GM10248 (cell line): ENCODE measurements around the gene GPHA2.

Experiments
- CTCF ChIA-PET: fragments of 300-600 bp; sonication (Branson Sonifier 250); formaldehyde crosslinking; extraction: SDS; loops from one replicate; lab custom pipeline; 2021; ENCODE audit warnings: antibody characterized with exemption; lab: Yijun Ruan, JAX
- POLR2A ChIA-PET: fragments of 350-650 bp; sonication (Branson Sonifier 250); formaldehyde crosslinking; extraction: SDS; loops from one replicate; lab custom pipeline; 2020; ENCODE audit warnings: antibody characterized with exemption; lab: Yijun Ruan, JAX
- DNase-seq: peaks from one replicate; pipeline ENCODE4 v3.0.0; 2012; ENCODE audit errors: extremely low spot score
- CTCF ChIP-seq: IDR thresholded peaks from 2 replicates; pipeline ENCODE4 v1.5.1; 2012; ENCODE audit warnings: mild to moderate bottlenecking, low read depth; ENCODE audit errors: extremely low read depth, missing control alignments, control extremely low read depth

GPHA2 gene

GRCh38 chr11:64969209-64969608 is 33.5 kb upstream of the GPHA2 start:
- TF ChIP-seq CTCF: no peak
- DNase-seq: no peak
- CTCF ChIA-PET: no interaction called here
- POLR2A ChIA-PET: interaction anchor here (0.6 kb wide), 1 partner anchor 108 kb away, joined by 5 read pairs; no protein-coding TSS in a partner anchor

DNA sequence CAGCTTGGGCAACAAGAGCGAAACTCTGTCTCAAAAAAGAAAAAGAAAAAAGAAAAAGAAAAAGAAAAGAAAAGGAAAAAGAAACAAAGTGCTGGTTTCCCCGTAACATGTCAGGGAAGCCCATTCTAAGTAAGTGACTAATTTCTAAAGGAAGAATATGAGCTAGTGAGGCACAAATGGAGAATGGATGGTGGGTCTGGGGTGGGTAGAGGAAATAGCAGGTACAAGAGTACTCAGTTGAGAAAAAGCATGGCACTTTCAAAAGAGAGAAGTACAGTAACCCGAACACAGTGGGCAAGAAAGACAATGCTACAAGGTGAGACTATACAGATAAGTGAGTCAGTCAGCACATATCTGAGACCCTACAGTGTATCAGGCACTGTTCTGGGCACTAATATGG is 31.7 kb upstream of the GPHA2 start:
- DNase-seq: no peak
- TF ChIP-seq CTCF: no peak
- ChIA-PET CTCF (interaction anchor here (1.1 to 1.6 kb wide), 3 partner anchors 24 to 37 kb away, joined by 3 read pairs; partner anchors contain the start of gene BATF2), POLR2A (no interaction called here)

DNA sequence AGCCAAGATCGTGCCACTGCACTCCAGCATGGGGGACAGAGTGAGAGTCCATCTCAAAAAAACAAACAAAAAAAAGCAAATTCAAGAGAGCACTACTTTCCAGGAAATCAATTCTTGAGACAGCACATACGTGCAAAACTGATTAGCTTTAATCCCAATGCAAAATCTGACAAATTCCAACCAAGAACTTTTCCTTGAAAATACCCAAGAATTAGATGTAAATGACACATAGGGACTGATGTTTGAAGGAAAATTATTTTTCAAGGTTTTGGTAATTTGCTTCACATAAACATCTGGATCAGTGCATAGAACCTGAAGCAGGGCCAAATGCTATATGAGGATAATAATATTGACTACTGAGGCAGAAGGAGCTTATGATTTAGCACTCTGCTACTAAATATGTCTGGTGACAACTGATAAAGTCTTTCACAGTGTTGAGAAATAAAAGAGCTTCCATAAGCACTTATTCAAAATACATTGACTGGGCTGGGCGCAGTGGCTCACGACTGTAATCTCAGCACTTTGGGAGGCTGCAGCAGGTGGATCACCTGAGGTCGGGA is 27.5 kb upstream of the GPHA2 start:
- CTCF ChIA-PET: interaction anchor here (1.0 to 1.9 kb wide), 7 partner anchors 9 to 117 kb away, joined by 3 to 4 read pairs (median 3); no protein-coding TSS in a partner anchor
- POLR2A ChIA-PET: no interaction called here
- DNase-seq: no peak
- TF ChIP-seq CTCF: no peak

DNA sequence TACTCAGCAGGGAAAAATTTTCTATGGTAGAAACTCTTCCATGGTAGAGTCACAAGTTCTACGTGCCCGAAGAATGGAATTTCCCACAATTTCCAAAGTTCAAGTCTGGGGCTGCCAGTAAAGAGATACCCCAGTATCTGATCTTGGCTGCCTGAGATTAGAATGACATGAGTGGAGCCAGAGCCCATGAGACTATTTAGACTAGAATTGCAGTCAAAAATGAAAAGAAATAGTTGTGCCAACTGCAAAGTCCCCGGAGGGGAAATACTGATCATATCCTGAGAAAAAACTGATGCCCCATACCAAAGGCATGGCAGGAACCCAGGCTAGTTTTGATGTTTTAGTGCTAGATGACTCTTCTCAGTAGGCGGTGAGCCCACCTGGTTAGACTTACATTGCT is 25.0 kb upstream of the GPHA2 start:
- no peak for DNase-seq
- ChIA-PET CTCF (no interaction called here), POLR2A (no interaction called here)
- no peak for TF ChIP-seq CTCF

GRCh38 chr11:64959498-64959897 is 23.8 kb upstream of the GPHA2 start:
- CTCF ChIA-PET: no interaction called here
- POLR2A ChIA-PET: no interaction called here
- TF ChIP-seq CTCF: no peak
- no peak for DNase-seq

DNA sequence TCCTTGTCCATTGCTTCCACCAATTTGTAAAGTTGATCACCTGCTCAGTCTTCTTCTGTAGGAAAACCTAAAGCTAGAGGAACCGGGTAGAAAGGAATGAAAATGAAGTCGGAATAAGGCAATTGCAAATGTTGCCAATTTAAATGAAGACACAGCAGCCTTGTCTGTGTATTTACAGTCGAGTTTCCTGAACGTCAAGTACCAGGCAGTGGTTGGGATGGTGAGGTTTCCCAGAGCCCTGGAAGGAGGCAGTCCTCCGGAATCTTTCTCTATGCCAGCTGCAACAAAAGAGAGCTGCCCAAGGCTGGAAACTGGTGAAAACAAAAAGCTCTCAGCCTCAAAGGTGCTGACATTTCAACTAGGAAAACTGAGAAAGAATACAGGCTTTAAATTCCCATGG is 18.5 kb upstream of the GPHA2 start:
- ChIA-PET POLR2A (no interaction called here), CTCF (interaction anchor here (1.1 to 1.3 kb wide), 4 partner anchors 9 to 66 kb away, joined by 3 to 5 read pairs (median 3); partner anchors contain the start of gene ARL2)
- DNase-seq: no peak
- TF ChIP-seq CTCF: no peak
